Hepatocyte (in vitro differentiated cells): Measurements from ENCODE around the gene WFDC12.

ENCODE experiments used
- CTCF ChIP-seq: fragments of 200-600 bp; sonication (generic); IDR thresholded peaks from 2 replicates; pipeline ENCODE4 v1.5.1; 2016; ENCODE audit warnings: antibody characterized with exemption, mild to moderate bottlenecking; ENCODE audit not compliant: poor library complexity
- EZH2 ChIP-seq: fragments of 200-600 bp; sonication (generic); IDR thresholded peaks from 2 replicates; pipeline ENCODE4 v1.6.1; 2016; ENCODE audit warnings: antibody characterized with exemption, mild to moderate bottlenecking, borderline replicate concordance

GRCh38 chr20:45095805-45096238 is 28.4 kb downstream of the WFDC12 start:
- TF ChIP-seq CTCF (peak; percentile 81), EZH2 (no peak)
